ENCODE measurements around the gene TC2N. TPM values are rescaled to one million over a fixed set of nuclear protein-coding genes. Genes with fewer than 3 reads are reported as not detected.

The TC2N gene
- total RNA-seq, 1 experiment from 2014 or later, result 15.9 TPM

- TF ChIP-seq CTCF (IDR thresholded peaks at IDR 0.05 in 2 of 3, conservative IDR thresholded peaks at IDR 0.05 in 1 of 3; ENCODE audit: borderline replicate concordance in 1 of 3, insufficient read depth in 1 of 3, low read depth in 2 of 3, low read length in 2 of 3) (no peak), SIN3A (IDR thresholded peaks at IDR 0.05; ENCODE audit: low read depth) (no peak), TCF7L2 (IDR thresholded peaks at IDR 0.05; ENCODE audit: borderline replicate concordance, extremely low read depth, insufficient read depth, insufficient read length) (no peak), JUND (IDR thresholded peaks at IDR 0.05) (0 out of 2 replicates have a peak, but pooled peaks have one; percentile 20)
These were observed 2.7 kb upstream of the TC2N start (continued) for GRCh38 chr14:91870001-91870400.

- Histone ChIP-seq H3K4me1 (ENCODE audit: control insufficient read depth in 1 of 2, insufficient read depth in 2 of 2, low read length in 2 of 2) (peaks cover 0 to 25% of the 10 kb centered on the region in 2 experiments; a peak in 3 of 4 replicates), H2AFZ (ENCODE audit: low read depth, low read length, poor library complexity, severe bottlenecking) (no peak overlapping the region), H3K36me3 (ENCODE audit: control insufficient read depth in 1 of 2, insufficient read depth in 2 of 2, low read length in 2 of 2) (no peaks in the 10 kb centered on the region), H3K27me3 (ENCODE audit: insufficient read depth, low read length) (no peaks in the 10 kb centered on the region), H3K27ac (ENCODE audit: low read depth, low read length) (no peak overlapping the region), H3K4me2 (ENCODE audit: low read length) (peak overlapping the region; percentile 38), H3K9me2 (ENCODE audit: insufficient read depth) (no peaks in the 10 kb centered on the region), H3K9me3 (ENCODE audit: control insufficient read depth in 1 of 2, insufficient read depth in 1 of 2, low read depth in 1 of 2, low read length in 2 of 2) (no peaks in the 10 kb centered on the region), H3K79me2 (ENCODE audit: insufficient read depth, low read length) (no peaks in the 10 kb centered on the region), H4K20me1 (ENCODE audit: insufficient read depth) (no peaks in the 10 kb centered on the region), H3K4me3 (replicated peaks in 1 of 2; ENCODE audit: low read depth in 1 of 2, low read length in 2 of 2) (no peak overlapping the region), H3K9ac (ENCODE audit: low read length) (no peak overlapping the region)
- TF ChIP-seq TCF7L2 (IDR thresholded peaks at IDR 0.05; ENCODE audit: borderline replicate concordance, extremely low read depth, insufficient read depth, insufficient read length) (no peak), CEBPB (IDR thresholded peaks at IDR 0.05; ENCODE audit: low read depth) (no peak), EGR1 (IDR thresholded peaks at IDR 0.05; ENCODE audit: low read depth) (no peak), SRF (IDR thresholded peaks at IDR 0.05; ENCODE audit: low read depth) (no peak), EZH2 (IDR thresholded peaks at IDR 0.05) (no peak), ATF3 (IDR thresholded peaks at IDR 0.05) (no peak), FOSL1 (IDR thresholded peaks at IDR 0.05; ENCODE audit: low read depth) (no peak), RAD21 (IDR thresholded peaks at IDR 0.05; ENCODE audit: low read depth) (no peak), CTCF (IDR thresholded peaks at IDR 0.05 in 2 of 3, conservative IDR thresholded peaks at IDR 0.05 in 1 of 3; ENCODE audit: borderline replicate concordance in 1 of 3, insufficient read depth in 1 of 3, low read depth in 2 of 3, low read length in 2 of 3) (no peak), POLR2AphosphoS5 (IDR thresholded peaks at IDR 0.05; ENCODE audit: low read depth, low read length) (no peak), YY1 (IDR thresholded peaks at IDR 0.05; ENCODE audit: extremely low read depth, insufficient replicate concordance, low read depth, low read length) (no peak)
- ChIA-PET CTCF (no interaction called here), RAD21 (ENCODE audit: low non-redundant PET in 1 of 2, low total read pairs in 2 of 2, uncharacterized antibody in 2 of 2, unreplicated experiment in 2 of 2) (no interaction called here), POLR2A (no interaction called here)
- BruUV-seq (replicated peaks), result no TSS peak
- DNase-seq (ENCODE audit: low read depth, low spot score), result no peak
- intact Hi-C loops (cut with micrococcal nuclease), result no loop called here
- no peak for ATAC-seq
These were observed 2.2 kb upstream of the TC2N start for GRCh38 chr14:91869556-91869955.
